Neuron (in vitro differentiated cells): ENCODE measurements around the gene DAPK3.
"Not testable (repeated sequence)": the region's sequence is repeated elsewhere in the genome, so short reads cannot be mapped to it uniquely, and the experiment has no call there.

Experiments
- H2AFZ ChIP-seq: one replicate; pipeline ENCODE4 v1.6.1; 2013; ENCODE audit warnings: low read depth, mild to moderate bottlenecking, inconsistent platforms, low read length, moderate library complexity
- H3K27me3 ChIP-seq: one replicate; pipeline ENCODE4 v1.6.1; 2013; ENCODE audit warnings: low read length; ENCODE audit not compliant: insufficient read depth
- H3K36me3 ChIP-seq: one replicate; pipeline ENCODE4 v1.6.1; 2013; ENCODE audit warnings: low read length; ENCODE audit not compliant: insufficient read depth
- H3K4me1 ChIP-seq: one replicate; pipeline ENCODE4 v1.6.1; 2013; ENCODE audit warnings: low read length; ENCODE audit not compliant: insufficient read depth
- H3K4me3 ChIP-seq: 2 replicates; pipeline ENCODE4 v1.5.1; 2013; ENCODE audit warnings: mild to moderate bottlenecking, low read length, moderate library complexity
- H3K9me3 ChIP-seq: one replicate; pipeline ENCODE4 v1.6.1; 2013; ENCODE audit warnings: low read length

The DAPK3 gene

DNA sequence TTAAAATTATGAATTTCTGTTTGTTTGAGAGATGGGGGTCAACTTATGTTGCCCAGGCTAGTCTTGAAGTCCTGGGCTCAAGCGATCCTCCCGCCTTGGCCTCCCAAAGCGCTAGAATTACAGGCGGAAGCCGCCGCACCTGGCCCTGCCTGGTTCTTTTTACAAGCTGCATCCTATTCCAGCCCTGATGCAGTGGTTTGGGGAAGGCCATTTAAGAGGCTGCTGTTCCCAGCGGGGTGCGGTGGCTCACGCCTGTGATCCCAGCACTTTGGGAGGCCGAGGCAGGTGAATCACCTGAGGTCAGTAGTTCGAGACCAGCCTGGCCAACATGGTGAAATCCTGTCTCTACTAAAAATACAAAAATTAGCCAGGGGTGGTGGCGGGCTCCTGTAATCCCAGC is 2.9 kb downstream of the DAPK3 start:
- H2AFZ ChIP-seq, H3K27me3 ChIP-seq, H3K9me3 ChIP-seq, H3K4me3 ChIP-seq: not testable (repeated sequence)
- H3K36me3 ChIP-seq, result peaks cover 47% of the 10 kb centered on the region
- H3K4me1 ChIP-seq, result peaks cover 26% of the 10 kb centered on the region

DNA sequence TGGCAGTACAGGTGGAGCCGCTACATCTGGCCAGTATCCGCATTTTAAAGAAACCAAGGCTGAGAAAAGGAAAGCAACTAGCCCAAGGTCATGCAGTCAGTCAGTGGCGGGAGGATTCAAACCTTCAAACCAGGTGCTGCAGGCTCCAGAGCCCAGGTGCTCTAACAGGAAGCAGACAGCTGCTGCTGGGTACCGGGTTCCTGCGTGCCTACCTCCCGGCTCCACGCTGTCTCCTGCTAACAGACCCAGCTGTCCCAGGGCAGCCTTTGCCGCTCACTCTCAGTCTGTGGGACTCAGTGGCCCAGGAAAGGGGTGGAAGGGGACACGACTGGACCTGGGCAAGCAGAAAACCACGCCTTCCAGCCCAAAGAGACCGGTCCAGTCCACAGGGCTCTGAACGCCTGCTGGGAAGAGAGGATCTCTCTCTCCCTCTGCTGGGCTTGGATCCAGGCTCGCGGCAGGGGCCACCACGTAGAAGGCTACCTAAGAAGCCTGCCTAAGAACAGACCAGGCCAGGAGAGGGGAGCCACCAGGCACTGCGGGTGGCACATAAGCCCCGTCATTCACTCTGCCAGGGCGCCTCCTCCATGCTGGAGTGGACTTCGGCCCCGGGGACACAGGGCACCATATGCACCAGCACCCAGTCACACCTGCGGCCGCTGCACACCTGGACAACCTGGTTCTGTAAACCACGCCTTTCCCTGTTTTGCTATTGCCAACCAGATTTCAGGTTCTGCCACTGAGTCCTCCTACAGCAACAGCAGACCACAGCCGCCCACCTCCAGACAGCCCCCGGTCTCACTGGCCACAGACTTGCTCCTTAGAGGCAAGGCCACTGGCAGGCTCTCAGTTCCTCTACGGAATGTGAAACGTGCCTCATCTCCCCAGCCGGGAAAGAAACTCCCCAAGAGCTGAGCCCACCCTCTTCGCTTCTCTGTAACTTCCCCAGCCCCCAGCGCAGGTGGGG is 4.6 kb downstream of the DAPK3 start:
- Histone ChIP-seq H3K4me1 (peaks cover 25% of the 10 kb centered on the region), H3K4me3 (no peak overlapping the region), H3K9me3 (no peaks in the 10 kb centered on the region), H3K27me3 (no peaks in the 10 kb centered on the region), H2AFZ (no peak overlapping the region), H3K36me3 (peaks cover 59% of the 10 kb centered on the region)

DNA sequence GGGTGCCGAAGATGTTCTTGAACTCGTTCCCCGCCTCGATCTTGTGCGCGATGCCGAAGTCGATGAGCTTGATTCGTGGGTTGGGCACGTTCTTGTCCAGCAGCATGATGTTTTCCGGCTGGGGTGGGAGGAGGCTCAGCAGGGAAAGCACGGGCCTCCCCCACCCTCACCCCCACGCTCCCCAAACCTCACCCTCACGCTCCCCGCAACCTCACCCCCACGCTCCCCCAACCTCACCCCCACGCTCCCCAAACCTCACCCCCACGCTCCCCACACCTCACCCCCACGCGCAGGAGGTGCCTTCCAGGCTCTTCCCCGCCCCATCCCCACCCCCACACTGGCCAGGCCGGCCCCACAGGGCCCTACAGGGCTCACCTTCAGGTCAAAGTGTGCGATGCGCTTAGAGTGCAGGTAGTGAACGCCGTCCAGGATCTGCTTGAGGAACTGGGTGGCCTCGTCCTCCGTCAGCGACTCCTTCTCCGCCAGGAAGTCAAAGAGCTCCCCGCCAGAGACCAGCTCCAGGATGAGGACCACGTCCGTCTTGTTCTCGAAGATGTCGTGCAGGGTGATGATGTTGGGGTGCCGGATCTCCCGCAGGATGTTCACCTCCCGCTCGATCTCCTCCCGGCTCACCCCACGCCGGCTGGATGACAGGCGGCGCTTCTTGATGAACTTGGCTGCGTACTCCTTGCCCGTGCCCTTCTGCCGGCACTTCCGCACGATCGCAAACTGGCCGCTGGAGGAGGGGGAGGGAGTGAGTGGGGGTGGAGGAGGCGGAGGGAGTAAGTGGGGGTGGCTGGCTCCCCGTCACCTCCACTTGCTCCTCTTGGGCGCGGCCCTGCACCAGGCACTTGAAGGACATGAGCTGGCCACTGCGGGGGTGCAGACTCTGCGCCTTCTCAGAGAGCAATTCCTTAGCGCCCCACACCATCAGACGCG is 6.4 kb downstream of the DAPK3 start:
- Histone ChIP-seq H3K4me1 (peaks cover 18% of the 10 kb centered on the region), H3K4me3 (no peak overlapping the region), H3K9me3 (no peaks in the 10 kb centered on the region), H2AFZ (no peak overlapping the region), H3K27me3 (no peaks in the 10 kb centered on the region), H3K36me3 (peaks cover 70% of the 10 kb centered on the region)

DNA sequence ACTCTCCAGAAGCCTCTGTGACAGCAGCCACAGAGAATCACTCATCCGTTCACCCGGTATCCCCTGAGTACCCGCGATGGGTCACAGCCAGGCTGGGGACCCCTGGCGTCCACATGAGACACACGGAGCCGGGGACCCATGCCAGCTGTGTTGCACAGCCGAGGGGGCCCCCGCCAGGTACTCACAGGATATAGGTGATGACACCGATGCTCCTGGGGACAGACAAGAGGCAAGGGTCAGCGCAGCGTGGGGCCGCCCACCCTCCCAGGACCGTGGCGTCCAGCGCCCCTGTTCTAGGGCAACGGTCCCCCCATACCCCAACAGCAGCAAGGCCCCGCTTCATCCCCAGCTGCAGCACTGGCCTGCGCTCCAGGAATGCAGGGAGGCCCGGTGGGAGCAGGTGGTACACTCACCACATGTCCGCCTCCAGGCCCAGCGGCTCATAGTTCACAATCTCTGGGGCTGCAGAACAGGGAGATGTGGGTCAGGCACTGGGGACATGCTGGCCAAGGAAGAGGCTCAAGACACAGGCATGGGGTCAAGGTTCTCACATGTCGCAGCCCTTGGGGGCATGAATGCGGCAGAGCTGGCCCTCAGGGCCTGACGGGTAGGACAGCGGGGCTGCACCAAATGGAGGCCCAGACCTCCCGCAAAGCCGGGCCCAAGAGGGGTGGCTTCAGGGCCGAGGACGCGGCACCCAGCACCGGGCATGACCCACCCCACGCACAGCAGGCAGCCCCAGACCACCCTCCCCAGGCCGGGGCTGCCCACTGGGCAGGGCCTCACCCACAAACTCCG is 7.2 kb downstream of the DAPK3 start:
- Histone ChIP-seq H3K4me3 (no peak overlapping the region), H3K27me3 (no peaks in the 10 kb centered on the region), H3K4me1 (peaks cover 9% of the 10 kb centered on the region), H3K36me3 (peaks cover 79% of the 10 kb centered on the region), H2AFZ (no peak overlapping the region), H3K9me3 (no peaks in the 10 kb centered on the region)

DNA sequence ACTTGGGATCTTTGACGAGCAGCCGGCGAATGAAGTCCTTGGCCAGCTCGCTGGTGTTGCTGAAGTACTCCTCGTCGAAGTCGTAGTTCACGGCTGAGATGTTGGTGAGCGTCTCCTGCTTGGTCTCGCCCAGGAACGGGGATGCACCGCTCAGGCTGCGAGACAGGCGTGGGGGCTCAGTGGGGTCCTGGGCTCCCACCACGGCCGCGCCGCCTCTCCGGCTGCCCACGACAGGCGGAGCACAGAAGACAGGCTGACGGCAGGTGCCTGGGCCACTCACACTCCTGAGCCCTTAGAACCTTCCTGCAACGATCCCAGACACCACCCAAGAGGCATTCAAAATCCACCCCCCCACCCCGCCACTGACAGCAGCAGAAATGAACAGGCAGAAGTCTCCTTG is 9.9 kb downstream of the DAPK3 start:
- H3K36me3 ChIP-seq, result peaks cover 73% of the 10 kb centered on the region
- H3K27me3 ChIP-seq, result no peaks in the 10 kb centered on the region
- no peak overlapping the region for H2AFZ ChIP-seq
- no peaks in the 10 kb centered on the region for H3K4me1 ChIP-seq
- no peak overlapping the region for H3K4me3 ChIP-seq
- no peaks in the 10 kb centered on the region for H3K9me3 ChIP-seq

DNA sequence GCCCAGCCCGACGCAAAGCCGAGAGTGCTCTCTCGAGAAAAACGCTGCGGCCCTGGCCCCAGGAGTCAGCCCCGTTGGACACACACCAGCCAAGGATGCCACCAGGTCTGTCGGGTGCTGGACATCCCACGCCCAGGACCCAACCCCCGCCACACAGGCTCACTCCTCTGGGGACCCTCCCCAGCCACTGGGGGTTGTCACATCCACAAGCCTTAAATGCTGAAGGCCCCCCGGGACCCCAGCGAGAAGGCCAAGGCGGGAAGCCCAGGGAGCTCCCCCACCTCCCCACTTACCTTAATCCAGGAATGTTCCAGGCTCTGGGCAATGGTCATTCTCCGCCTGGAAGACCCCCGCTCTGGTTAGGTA is 11.2 kb downstream of the DAPK3 start:
- Histone ChIP-seq H3K4me3 (no peak overlapping the region), H3K27me3 (no peaks in the 10 kb centered on the region), H2AFZ (no peak overlapping the region), H3K4me1 (no peaks in the 10 kb centered on the region), H3K9me3 (no peaks in the 10 kb centered on the region), H3K36me3 (peaks cover 64% of the 10 kb centered on the region)

DNA sequence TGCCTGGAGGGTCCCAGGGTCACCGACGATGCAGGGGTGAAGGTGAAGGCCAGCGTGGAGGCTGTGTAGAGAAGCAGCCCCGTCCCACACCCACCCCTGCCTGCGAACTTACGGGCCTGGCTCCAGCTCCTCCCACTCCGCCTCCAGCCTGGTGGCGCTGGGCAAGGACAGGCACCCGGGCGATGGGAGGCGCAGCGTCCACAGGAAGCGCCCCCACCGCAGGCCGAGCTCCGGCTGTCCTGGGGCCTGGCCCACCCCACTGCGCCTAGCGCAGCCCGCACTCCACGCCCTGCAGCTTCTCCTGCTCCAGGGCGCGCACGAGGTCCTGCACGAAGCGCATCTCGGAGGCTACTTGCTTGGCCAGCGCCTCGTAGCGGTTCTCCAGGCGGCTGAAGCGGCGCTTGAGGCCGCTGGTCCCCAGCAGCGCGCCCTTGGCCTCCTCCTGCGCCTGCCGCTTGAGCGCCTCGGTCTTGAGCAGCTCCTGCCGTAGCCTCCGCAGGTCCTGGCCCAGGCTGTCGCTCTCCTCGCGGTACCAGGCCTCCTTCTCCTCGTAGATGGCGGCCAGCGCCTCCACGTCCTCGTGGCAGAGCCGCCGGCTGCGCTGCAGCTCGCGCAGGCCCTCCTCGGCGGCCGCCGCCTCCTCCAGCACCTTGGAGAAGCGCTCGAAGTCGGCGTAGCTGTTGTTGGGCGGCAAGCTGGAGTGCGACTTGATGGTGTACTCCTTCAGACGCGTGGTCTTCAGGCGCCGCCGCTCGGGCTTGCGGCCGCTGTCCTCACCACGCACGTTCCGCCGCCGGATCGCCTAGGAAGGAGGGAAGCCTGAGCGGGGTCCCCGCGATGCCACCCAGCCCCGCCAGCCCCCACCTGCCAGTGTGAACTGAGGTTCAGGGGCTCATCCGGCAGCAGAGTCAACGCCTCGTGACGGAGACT is 11.8 kb downstream of the DAPK3 start:
- Histone ChIP-seq H3K27me3 (no peaks in the 10 kb centered on the region), H3K4me3 (no peak overlapping the region), H3K9me3 (no peaks in the 10 kb centered on the region), H2AFZ (no peak overlapping the region), H3K4me1 (no peaks in the 10 kb centered on the region), H3K36me3 (peaks cover 58% of the 10 kb centered on the region)

DNA sequence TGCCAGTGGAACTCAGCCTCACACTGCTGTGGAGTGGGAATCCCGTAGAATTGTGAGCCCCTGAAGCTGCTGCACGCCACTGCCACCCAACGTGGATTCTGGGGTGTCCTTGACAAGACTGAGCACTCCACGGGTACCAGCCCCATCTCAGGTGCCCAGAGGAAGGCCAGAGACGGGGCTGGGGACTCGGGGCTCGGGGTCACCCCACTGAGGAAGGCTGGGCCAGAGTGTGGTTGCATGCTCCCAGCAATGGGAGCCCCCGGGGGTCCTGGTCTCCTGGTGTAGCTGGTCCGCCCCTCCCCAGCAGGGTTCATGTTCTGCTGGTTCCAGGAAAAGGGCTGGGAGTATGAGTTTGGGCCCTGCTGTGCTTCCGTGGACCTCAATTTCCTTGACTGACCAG is 15.2 kb downstream of the DAPK3 start:
- Histone ChIP-seq H3K4me1 (no peaks in the 10 kb centered on the region), H2AFZ (no peak overlapping the region), H3K4me3 (no peak overlapping the region), H3K9me3 (no peaks in the 10 kb centered on the region), H3K36me3 (peaks cover 29% of the 10 kb centered on the region), H3K27me3 (no peaks in the 10 kb centered on the region)

DNA sequence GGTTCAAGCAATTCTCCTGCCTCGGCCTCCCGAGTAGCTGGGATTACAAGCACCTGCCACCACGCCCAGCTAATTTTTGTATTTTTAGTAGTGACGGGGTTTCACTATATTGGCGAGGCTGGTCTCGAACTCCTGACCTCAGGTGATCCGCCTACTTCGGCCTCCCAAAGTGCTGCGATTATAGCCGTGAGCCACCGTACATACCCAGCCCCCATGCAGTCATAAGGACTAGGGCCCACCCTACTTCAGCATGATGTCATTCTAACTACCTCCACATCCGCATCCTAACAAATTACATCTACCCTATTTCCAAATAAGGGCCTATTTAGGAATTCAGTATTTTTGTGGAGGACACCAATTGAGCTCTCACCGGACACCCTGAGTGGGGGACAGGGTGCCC is 15.6 kb downstream of the DAPK3 start:
- not testable (repeated sequence) for H3K27me3 ChIP-seq, H3K4me1 ChIP-seq, H3K4me3 ChIP-seq, H2AFZ ChIP-seq, H3K9me3 ChIP-seq
- peaks cover 28% of the 10 kb centered on the region for H3K36me3 ChIP-seq

DNA sequence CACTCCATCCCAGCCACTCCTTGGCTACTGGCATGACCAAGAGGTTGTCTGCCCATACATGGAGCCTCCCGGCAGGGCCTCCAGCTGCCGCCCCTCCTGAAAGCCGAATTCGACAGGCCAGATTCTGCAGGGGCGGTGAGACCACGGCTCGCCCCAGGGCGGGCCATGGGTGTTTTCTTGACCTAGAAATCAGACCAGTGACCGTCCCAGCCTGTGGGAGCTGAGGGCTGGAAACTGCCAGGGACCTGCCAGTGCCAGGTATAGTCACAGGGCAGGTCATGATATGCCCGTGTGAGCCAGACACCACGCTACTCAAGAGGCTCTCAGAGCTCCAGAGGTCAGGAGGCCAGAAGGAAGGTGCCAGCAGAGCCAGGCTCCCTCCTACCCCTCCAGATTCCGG is 16.8 kb downstream of the DAPK3 start:
- Histone ChIP-seq H2AFZ (no peak overlapping the region), H3K4me3 (no peak overlapping the region), H3K36me3 (peaks cover 20% of the 10 kb centered on the region), H3K27me3 (no peaks in the 10 kb centered on the region), H3K4me1 (no peaks in the 10 kb centered on the region), H3K9me3 (no peaks in the 10 kb centered on the region)

DNA sequence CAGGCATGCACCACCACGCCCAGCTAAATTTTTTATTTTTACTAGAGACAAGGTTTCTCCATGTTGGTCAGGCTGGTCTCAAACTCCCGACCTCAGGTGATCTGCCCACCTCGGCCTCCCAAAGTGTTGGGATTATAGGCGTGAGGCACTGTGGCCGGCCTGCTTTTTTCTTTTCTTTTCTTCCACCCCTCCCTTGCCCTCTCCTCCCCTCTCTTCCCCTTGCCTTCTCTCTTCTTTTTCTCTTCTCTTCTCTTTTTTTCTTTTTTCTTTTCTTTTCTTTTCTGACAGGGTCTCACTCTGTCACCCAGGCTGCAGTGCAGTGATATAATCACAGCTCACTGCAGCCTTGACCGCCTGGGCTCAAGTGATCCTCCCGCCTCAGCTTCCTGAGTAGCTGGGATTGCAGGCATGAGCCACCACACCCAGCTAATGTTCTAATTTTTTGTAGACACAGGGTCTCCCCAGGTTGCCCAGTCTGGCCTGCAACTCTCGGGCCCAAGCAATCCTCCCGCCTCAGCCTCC is 18.1 kb downstream of the DAPK3 start:
- not testable (repeated sequence) for H3K27me3 ChIP-seq, H2AFZ ChIP-seq

More for the DNA sequence above, 18.1 kb downstream of the DAPK3 start:
- not testable (repeated sequence) for H3K36me3 ChIP-seq, H3K9me3 ChIP-seq, H3K4me3 ChIP-seq, H3K4me1 ChIP-seq
